Neutrophil (primary cell): ENCODE data around the gene EPN2.

Experiments used
- H3K27ac ChIP-seq: fragments of 200-600 bp; sonication (generic); 2 replicates; pipeline ENCODE4 v1.5.1; 2016; ENCODE audit warnings: mild to moderate bottlenecking, moderate library complexity
- H3K27me3 ChIP-seq: fragments of 200-600 bp; sonication (generic); 2 replicates; pipeline ENCODE4 v1.6.0; 2016; ENCODE audit warnings: mild to moderate bottlenecking
- H3K36me3 ChIP-seq: fragments of 200-600 bp; sonication (generic); 2 replicates; pipeline ENCODE4 v1.5.1; 2017
- H3K4me1 ChIP-seq, 2 experiments: fragments of 200-600 bp in 1 of 2; sonication (generic) in 1 of 2; 1 replicate in 1 of 2; 2 replicates in 1 of 2; pipeline versions ENCODE4 v1.5.1 to v1.6.1; 2013 to 2016; ENCODE audit warnings: low read depth in 1 of 2, low read length in 1 of 2, mild to moderate bottlenecking in 1 of 2, moderate library complexity in 1 of 2; ENCODE audit not compliant: control insufficient read depth in 1 of 2, insufficient read depth in 1 of 2
- H3K4me3 ChIP-seq, 2 experiments: fragments of 200-600 bp in 1 of 2; sonication (generic) in 1 of 2; 1 replicate in 1 of 2; 2 replicates in 1 of 2; pipeline ENCODE4 v1.5.1; 2013 to 2016; ENCODE audit warnings: low read depth in 1 of 2, low read length in 1 of 2, mild to moderate bottlenecking in 1 of 2, moderate library complexity in 1 of 2
- H3K9me3 ChIP-seq: fragments of 200-600 bp; sonication (generic); 2 replicates; pipeline ENCODE4 v1.5.1; 2016
- CTCF ChIP-seq: fragments of 200-600 bp; sonication (generic); IDR thresholded peaks from 2 replicates; pipeline ENCODE4 v1.5.1; 2016; ENCODE audit warnings: antibody characterized with exemption

The EPN2 gene

GRCh38 chr17:19341641-19342610 lies 104.8 kb downstream of the EPN2 start:
- no peaks in the 10 kb centered on the region for H3K9me3 ChIP-seq
- no peaks in the 10 kb centered on the region for H3K4me1 ChIP-seq
- no peak for TF ChIP-seq CTCF
- H3K27ac ChIP-seq: no peak overlapping the region
- no peak overlapping the region for H3K4me3 ChIP-seq
- H3K36me3 ChIP-seq: no peaks in the 10 kb centered on the region
- peaks cover 29% of the 10 kb centered on the region for H3K27me3 ChIP-seq

GRCh38 chr17:19342611-19343255 lies 105.6 kb downstream of the EPN2 start:
- no peaks in the 10 kb centered on the region for H3K9me3 ChIP-seq
- H3K4me1 ChIP-seq: no peaks in the 10 kb centered on the region
- H3K27ac ChIP-seq: no peak overlapping the region
- H3K4me3 ChIP-seq: no peak overlapping the region
- peaks cover 21% of the 10 kb centered on the region for H3K27me3 ChIP-seq
- no peaks in the 10 kb centered on the region for H3K36me3 ChIP-seq
- TF ChIP-seq CTCF: no peak

- no peak for TF ChIP-seq CTCF
- H3K27ac ChIP-seq: no peak overlapping the region
- no peaks in the 10 kb centered on the region for H3K9me3 ChIP-seq
- no peaks in the 10 kb centered on the region for H3K4me1 ChIP-seq
- peaks cover 18% of the 10 kb centered on the region for H3K27me3 ChIP-seq
- H3K4me3 ChIP-seq: no peak overlapping the region
- no peaks in the 10 kb centered on the region for H3K36me3 ChIP-seq
Observed at GRCh38 chr17:19343256-19343630, 106.1 kb downstream of the EPN2 start.

GRCh38 chr17:19343671-19344151 lies 106.5 kb downstream of the EPN2 start:
- TF ChIP-seq CTCF: no peak
- Histone ChIP-seq H3K4me3 (no peak overlapping the region), H3K4me1 (no peaks in the 10 kb centered on the region), H3K9me3 (no peaks in the 10 kb centered on the region), H3K27me3 (peaks cover 16% of the 10 kb centered on the region), H3K27ac (no peak overlapping the region), H3K36me3 (no peaks in the 10 kb centered on the region)

GRCh38 chr17:19344311-19345066 lies 107.3 kb downstream of the EPN2 start:
- Histone ChIP-seq H3K36me3 (no peaks in the 10 kb centered on the region), H3K4me3 (no peak overlapping the region), H3K27ac (no peak overlapping the region), H3K4me1 (no peaks in the 10 kb centered on the region), H3K27me3 (peaks cover 8% of the 10 kb centered on the region), H3K9me3 (no peaks in the 10 kb centered on the region)
- no peak for TF ChIP-seq CTCF
